ENCODE measurements around the gene PRICKLE2. TPM values are rescaled to one million over a fixed set of nuclear protein-coding genes. Genes with fewer than 3 reads are reported as not detected.

The PRICKLE2 gene
- total RNA-seq, 4 donors from 2014 or later = 3.4 to 29.2 (median 12.6) TPM

GRCh38 chr3:64234571-64234970 lies 9.3 kb upstream of the PRICKLE2 start:
- peaks cover 11 to 24% (median 11%) of the 10 kb centered on the region in 3 donors for H3K4me1 ChIP-seq
- intact Hi-C loops (cut with DNase I) = no loop called here
- no peak for TF ChIP-seq POLR2A (IDR thresholded peaks at IDR 0.05)
- no peak for DNase-seq
- peaks cover 0 to 12% (median 0%) of the 10 kb centered on the region in 3 donors for H3K36me3 ChIP-seq
- H3K27me3 ChIP-seq = no peaks in the 10 kb centered on the region
- 91 to 92% methylated on average over 5 of the region's 5 CpGs for WGBS, 2 donors
- no peak overlapping the region for H3K4me3 ChIP-seq
- H3K9me3 ChIP-seq = no peaks in the 10 kb centered on the region
- H3K27ac ChIP-seq = no peak overlapping the region

GRCh38 chr3:64232821-64233220 lies 7.6 kb upstream of the PRICKLE2 start:
- no peak overlapping the region for H3K4me3 ChIP-seq
- intact Hi-C loops (cut with DNase I) = no loop called here
- H3K36me3 ChIP-seq = peaks cover 0 to 11% (median 0%) of the 10 kb centered on the region in 3 donors
- H3K27ac ChIP-seq = no peak overlapping the region
- TF ChIP-seq POLR2A (IDR thresholded peaks at IDR 0.05) = no peak
- TF ChIP-seq CTCF (IDR thresholded peaks at IDR 0.05) = no peak
- no peaks in the 10 kb centered on the region for H3K9me3 ChIP-seq
- no peak for DNase-seq
- H3K4me1 ChIP-seq = peaks cover 0 to 10% (median 0%) of the 10 kb centered on the region in 3 donors
- 69 to 71% methylated on average over 4 of the region's 4 CpGs for WGBS, 2 donors
- no peaks in the 10 kb centered on the region for H3K27me3 ChIP-seq

- TF ChIP-seq CTCF (IDR thresholded peaks at IDR 0.05) (no peak), POLR2A (IDR thresholded peaks at IDR 0.05) (no peak)
- intact Hi-C loops (cut with DNase I) = no loop called here
Observed at GRCh38 chr3:64229903-64230302, 4.6 kb upstream of the PRICKLE2 start.

GRCh38 chr3:64228110-64228509 lies 2.8 kb upstream of the PRICKLE2 start:
- no peak for DNase-seq
- peaks cover 6 to 33% (median 19%) of the 10 kb centered on the region in 3 donors for H3K4me1 ChIP-seq
- H3K9me3 ChIP-seq = no peaks in the 10 kb centered on the region
- TF ChIP-seq POLR2A (IDR thresholded peaks at IDR 0.05) (no peak), CTCF (IDR thresholded peaks at IDR 0.05) (no peak)
- H3K4me3 ChIP-seq = no peak overlapping the region
- intact Hi-C loops (cut with DNase I) = no loop called here
- no peaks in the 10 kb centered on the region for H3K27me3 ChIP-seq
- no peak overlapping the region for H3K27ac ChIP-seq
- 100% methylated on average over 1 of the region's 1 CpG for WGBS, 2 donors
- H3K36me3 ChIP-seq = no peaks in the 10 kb centered on the region

More at GRCh38 chr3:64229903-64230302, 4.6 kb upstream of the PRICKLE2 start:
- no peak overlapping the region for H3K4me3 ChIP-seq
- no peak overlapping the region for H3K27ac ChIP-seq
- no peaks in the 10 kb centered on the region for H3K36me3 ChIP-seq
- no peaks in the 10 kb centered on the region for H3K27me3 ChIP-seq
- 40 to 69% methylated on average over 1 of the region's 1 CpG for WGBS, 2 donors
- peaks cover 3 to 15% (median 7%) of the 10 kb centered on the region in 3 donors for H3K4me1 ChIP-seq
- no peak for DNase-seq
- no peaks in the 10 kb centered on the region for H3K9me3 ChIP-seq

- no peak for DNase-seq
- no peaks in the 10 kb centered on the region for H3K36me3 ChIP-seq
- 82 to 87% methylated on average over 3 of the region's 3 CpGs for WGBS, 2 donors
- H3K27ac ChIP-seq = peak overlapping the region in 3 of 4 donors; percentile 34 to 81 (median 72)
- intact Hi-C loops (cut with DNase I) = no loop called here
- H3K4me1 ChIP-seq = peaks cover 6 to 47% (median 20%) of the 10 kb centered on the region in 3 donors
- no peaks in the 10 kb centered on the region for H3K9me3 ChIP-seq
- TF ChIP-seq CTCF (IDR thresholded peaks at IDR 0.05) (no peak), POLR2A (IDR thresholded peaks at IDR 0.05) (no peak)
- no peaks in the 10 kb centered on the region for H3K27me3 ChIP-seq
- no peak overlapping the region for H3K4me3 ChIP-seq
Observed at GRCh38 chr3:64226730-64227129, 1.5 kb upstream of the PRICKLE2 start.
